Karpas-422 (cell line): Measurements from ENCODE around the gene TMEM91. TPM values are rescaled to one million over a fixed set of nuclear protein-coding genes. Genes with fewer than 3 reads are reported as not detected.

Source experiments
- DNase-seq: peaks from one replicate; pipeline ENCODE4 v3.0.0-alpha.2; 2015
- H2AFZ ChIP-seq: fragments of 200-600 bp; sonication (generic); 2 replicates; pipeline ENCODE4 v1.6.1; 2014; ENCODE audit warnings: antibody characterized with exemption, low read length, mixed read lengths
- H3K27ac ChIP-seq: fragments of 200-600 bp; sonication (generic); 2 replicates; pipeline ENCODE4 v1.5.1; 2014; ENCODE audit warnings: mild to moderate bottlenecking, low read length, moderate library complexity
- H3K27me3 ChIP-seq: fragments of 200-600 bp; sonication (generic); 2 replicates; pipeline ENCODE4 v1.6.1; 2014; ENCODE audit warnings: low read length, mixed read lengths
- H3K36me3 ChIP-seq: fragments of 200-600 bp; sonication (generic); 2 replicates; pipeline ENCODE4 v1.6.1; 2014; ENCODE audit warnings: low read length, mixed read lengths; ENCODE audit not compliant: insufficient read depth
- H3K4me1 ChIP-seq: fragments of 200-600 bp; sonication (generic); 2 replicates; pipeline ENCODE4 v1.6.1; 2014; ENCODE audit warnings: mild to moderate bottlenecking, low read length, mixed read lengths
- H3K4me2 ChIP-seq: fragments of 200-600 bp; sonication (generic); 2 replicates; pipeline ENCODE4 v1.6.1; 2014; ENCODE audit warnings: low read length, low read depth, mild to moderate bottlenecking; ENCODE audit not compliant: poor library complexity, severe bottlenecking
- H3K4me3 ChIP-seq: fragments of 200-600 bp; sonication (generic); 2 replicates; pipeline ENCODE4 v1.5.1; 2014; ENCODE audit warnings: mild to moderate bottlenecking, antibody characterized with exemption, low read length, mixed read lengths
- H3K79me2 ChIP-seq: fragments of 200-600 bp; sonication (generic); 2 replicates; pipeline ENCODE4 v1.6.1; 2014; ENCODE audit warnings: mild to moderate bottlenecking, low read length, mixed read lengths
- H3K9ac ChIP-seq: fragments of 200-600 bp; sonication (generic); 2 replicates; pipeline ENCODE4 v1.6.0; 2014; ENCODE audit warnings: low read length
- H3K9me2 ChIP-seq: fragments of 200-600 bp; sonication (generic), shearing (Covaris generic); replicated peaks from 2 replicates; pipeline ENCODE4 v1.6.0; 2014; ENCODE audit warnings: mild to moderate bottlenecking, low read length, moderate library complexity; ENCODE audit not compliant: insufficient read depth
- H3K9me3 ChIP-seq: fragments of 300-700, 200-600 bp; sonication (generic); 2 replicates; pipeline ENCODE4 v1.6.1; 2014; ENCODE audit warnings: low read length, mixed read lengths
- H4K20me1 ChIP-seq: fragments of 200-600 bp; sonication (generic); 2 replicates; pipeline ENCODE4 v1.6.1; 2014; ENCODE audit warnings: mild to moderate bottlenecking, antibody characterized with exemption, low read length, low read depth; ENCODE audit not compliant: insufficient read depth
- total RNA-seq: library from RNA; depleted of rRNA; stranded (reverse); fragments of >200 nt; shearing (Covaris generic); gene quantifications from 2 replicates; pipeline ENCODE4 v1.2.3, GENCODE V29; 2014; ENCODE audit warnings: low replicate concordance; rRNA removed

The TMEM91 gene
- 1.3 and 4.9 TPM in 2 replicates for total RNA-seq

DNA sequence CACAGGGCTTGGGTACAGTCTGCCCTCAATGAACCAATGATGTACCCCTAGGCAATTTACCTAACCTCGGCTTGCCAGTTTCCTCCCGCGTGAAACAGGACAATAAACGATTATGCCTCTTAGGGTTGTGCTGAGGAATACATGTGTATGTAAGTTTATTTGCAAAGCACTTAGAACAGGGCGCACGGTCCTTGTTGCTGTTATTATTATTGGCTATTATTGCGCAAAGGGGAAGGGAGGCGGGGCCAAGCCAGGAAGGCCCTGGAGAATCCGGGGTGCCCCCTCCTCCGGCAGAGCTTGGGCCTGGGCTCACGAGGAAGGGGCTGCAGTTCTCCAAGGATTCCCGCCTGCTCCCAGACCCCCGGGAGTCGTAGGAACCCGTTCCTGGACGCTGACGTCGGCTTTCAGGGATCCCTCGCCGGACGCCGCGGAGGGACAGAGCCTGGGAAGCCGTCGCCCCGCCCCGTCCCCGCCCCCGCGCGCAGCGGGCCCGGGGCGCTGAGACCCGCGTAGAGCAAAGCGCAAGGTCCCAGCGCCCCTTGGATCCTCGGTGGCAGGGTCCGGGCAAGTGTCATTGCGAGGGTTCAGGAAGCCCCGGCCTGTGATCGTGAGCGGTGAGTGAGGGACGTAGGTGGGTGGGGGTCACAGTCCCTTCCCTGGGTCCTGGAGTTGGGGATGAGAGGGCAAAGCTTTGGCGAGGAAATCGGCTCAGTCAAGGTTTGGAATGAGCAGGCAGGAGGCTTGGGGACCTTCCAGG, at the start of gene TMEM91:
TSS of gene TMEM91 (plus strand) at position 293 of the 757 bp plus-strand sequence. CDS start 1,777 bp downstream, outside the sequence.
- no peak within 1 kb of the TSS for H3K27ac ChIP-seq
- H4K20me1 ChIP-seq: no peaks in the 10 kb centered on the region
- H3K9me3 ChIP-seq: no peaks in the 10 kb centered on the region
- H3K4me1 ChIP-seq: peaks cover 7% of the 10 kb centered on the region
- no peak for DNase-seq
- no peaks in the 10 kb centered on the region for H3K36me3 ChIP-seq
- H3K27me3 ChIP-seq: no peaks in the 10 kb centered on the region
- no peak within 1 kb of the TSS for H3K9ac ChIP-seq
- no peak within 1 kb of the TSS for H3K4me2 ChIP-seq
- H3K9me2 ChIP-seq: no peaks in the 10 kb centered on the region
- H3K4me3 ChIP-seq: no peak within 1 kb of the TSS
- H2AFZ ChIP-seq: no peak within 1 kb of the TSS
- H3K79me2 ChIP-seq: no peaks in the 10 kb centered on the region

DNA sequence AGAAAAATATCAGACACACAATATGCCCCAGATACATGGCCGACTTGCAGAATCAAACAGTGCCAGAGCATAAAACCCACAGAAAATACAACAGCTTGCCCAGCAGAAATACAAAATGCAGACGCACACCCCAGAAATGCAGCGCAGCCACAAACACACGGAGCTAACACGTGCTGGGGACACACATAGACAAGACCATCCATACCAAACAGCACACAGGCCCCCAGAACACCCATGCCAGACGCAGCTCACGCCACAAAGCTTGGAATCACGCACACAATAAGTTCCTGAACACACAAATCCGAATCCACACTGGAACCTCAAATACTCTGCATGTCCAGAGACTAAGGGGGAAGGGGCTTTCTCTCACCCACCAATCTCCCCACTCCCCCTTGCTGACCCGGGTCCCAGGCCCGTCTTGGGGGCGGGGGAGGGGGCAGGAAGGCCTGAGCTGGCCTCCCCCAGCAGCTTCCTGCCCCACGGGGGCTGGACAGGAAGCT, 49.2 kb upstream of the TMEM91 start:
- Histone ChIP-seq H3K9ac (peak overlapping the region; percentile 76), H3K36me3 (peaks cover 5% of the 10 kb centered on the region; the same call in 1 of the 2 replicates), H3K9me2 (no peaks in the 10 kb centered on the region), H2AFZ (0 out of 2 replicates have a peak overlapping the region, but pooled peaks have one; percentile 26), H3K27ac (peak overlapping the region; percentile 81), H4K20me1 (no peaks in the 10 kb centered on the region), H3K79me2 (peaks cover 18% of the 10 kb centered on the region), H3K4me3 (peak overlapping the region; percentile 53), H3K9me3 (no peaks in the 10 kb centered on the region), H3K27me3 (no peaks in the 10 kb centered on the region), H3K4me2 (peak overlapping the region; percentile 59), H3K4me1 (peaks cover 34% of the 10 kb centered on the region)
- no peak for DNase-seq

- H3K27me3 ChIP-seq: no peaks in the 10 kb centered on the region
- peaks cover 34% of the 10 kb centered on the region for H3K4me1 ChIP-seq
- H3K79me2 ChIP-seq: peaks cover 21% of the 10 kb centered on the region
- no peaks in the 10 kb centered on the region for H3K9me3 ChIP-seq
- peaks cover 10% of the 10 kb centered on the region; the same call in 1 of the 2 replicates for H3K36me3 ChIP-seq
- H3K27ac ChIP-seq: peak overlapping the region; percentile 81
- H3K4me2 ChIP-seq: peak overlapping the region; percentile 59
- peak overlapping the region; percentile 53 for H3K4me3 ChIP-seq
- H2AFZ ChIP-seq: no peak overlapping the region
- no peaks in the 10 kb centered on the region for H4K20me1 ChIP-seq
- no peaks in the 10 kb centered on the region for H3K9me2 ChIP-seq
- DNase-seq: peak; percentile 82
- H3K9ac ChIP-seq: peak overlapping the region; percentile 76
These were observed 48.7 kb upstream of the TMEM91 start for GRCh38 chr19:41327576-41328156.

DNA sequence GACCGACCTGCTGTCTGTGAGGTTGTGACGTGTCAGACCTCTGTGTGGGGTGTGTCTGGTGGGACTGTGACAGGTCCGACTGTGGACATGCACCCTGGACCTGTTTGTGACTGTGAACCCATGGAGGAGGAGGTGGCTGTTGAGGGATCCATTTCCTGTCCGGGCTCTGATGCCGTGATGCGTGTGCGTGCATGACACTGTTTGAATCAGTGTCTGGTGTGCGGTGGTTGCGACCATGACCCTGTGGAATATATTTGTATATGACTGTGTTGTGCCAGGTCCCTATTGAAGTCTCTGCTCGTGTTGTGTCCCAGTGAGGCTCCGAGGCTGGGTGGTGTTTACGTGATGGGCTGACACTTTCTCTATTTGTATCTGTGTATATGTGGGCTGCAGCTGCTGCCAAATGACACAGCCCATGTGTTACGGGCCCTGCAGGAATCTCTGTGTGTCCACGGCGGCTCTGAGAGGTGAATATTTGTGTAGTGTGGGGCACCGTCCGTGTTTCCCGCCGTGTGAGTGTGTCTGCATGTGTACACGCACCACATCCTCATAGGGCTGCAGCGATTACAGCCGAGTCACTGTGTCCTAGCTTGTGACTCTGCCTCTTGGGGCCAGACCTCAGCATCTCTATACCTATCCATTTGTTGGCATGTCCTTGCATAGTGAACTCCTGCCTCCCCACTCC, 48.0 kb upstream of the TMEM91 start:
- Histone ChIP-seq H3K9me3 (no peaks in the 10 kb centered on the region), H3K4me1 (peaks cover 34% of the 10 kb centered on the region), H3K9me2 (no peaks in the 10 kb centered on the region), H3K4me2 (peak overlapping the region; percentile 59), H3K27ac (peak overlapping the region; percentile 81; the same call in 1 of the 2 replicates), H4K20me1 (no peaks in the 10 kb centered on the region), H3K4me3 (peak overlapping the region; percentile 53; the same call in 1 of the 2 replicates), H3K79me2 (peaks cover 21% of the 10 kb centered on the region), H3K27me3 (no peaks in the 10 kb centered on the region), H3K9ac (peak overlapping the region; percentile 76), H3K36me3 (peaks cover 12% of the 10 kb centered on the region; the same call in 1 of the 2 replicates), H2AFZ (no peak overlapping the region)
- DNase-seq: no peak

DNA sequence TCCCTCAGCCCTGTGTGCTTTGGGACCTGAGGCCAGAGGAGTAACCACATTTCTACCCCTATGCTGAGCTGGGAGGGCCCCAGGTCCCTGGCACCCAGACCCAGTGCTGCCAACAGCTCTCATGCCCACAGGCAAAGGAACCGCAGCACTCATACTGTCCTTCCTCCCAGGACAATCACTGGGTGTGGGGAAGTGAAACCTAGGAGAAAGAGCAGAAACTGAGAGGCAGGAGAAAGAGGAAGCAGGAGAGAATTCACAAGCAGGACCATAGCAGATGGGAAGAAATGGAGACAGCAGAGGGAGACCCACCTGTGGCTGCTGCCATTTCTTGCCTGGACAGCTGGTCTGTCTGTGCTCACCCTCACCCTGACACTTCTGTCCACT, 47.5 kb upstream of the TMEM91 start:
- Histone ChIP-seq H3K9me3 (no peaks in the 10 kb centered on the region), H3K27ac (peak overlapping the region; percentile 58; the same call in 1 of the 2 replicates), H3K79me2 (peaks cover 21% of the 10 kb centered on the region), H3K4me1 (peaks cover 34% of the 10 kb centered on the region), H3K36me3 (peaks cover 15% of the 10 kb centered on the region; the same call in 1 of the 2 replicates), H4K20me1 (no peaks in the 10 kb centered on the region), H3K4me3 (peak overlapping the region; percentile 53; the same call in 1 of the 2 replicates), H3K27me3 (no peaks in the 10 kb centered on the region), H3K9me2 (no peaks in the 10 kb centered on the region), H3K4me2 (peak overlapping the region; percentile 59), H3K9ac (peak overlapping the region; percentile 30), H2AFZ (no peak overlapping the region)
- DNase-seq: no peak

GRCh38 chr19:41330481-41330880, 45.9 kb upstream of the TMEM91 start:
- Histone ChIP-seq H4K20me1 (no peaks in the 10 kb centered on the region), H3K9me2 (no peaks in the 10 kb centered on the region), H2AFZ (no peak overlapping the region), H3K79me2 (peaks cover 25% of the 10 kb centered on the region), H3K9ac (no peak overlapping the region), H3K27ac (no peak overlapping the region), H3K4me1 (peaks cover 34% of the 10 kb centered on the region), H3K9me3 (no peaks in the 10 kb centered on the region), H3K27me3 (no peaks in the 10 kb centered on the region), H3K4me2 (no peak overlapping the region), H3K36me3 (peaks cover 17% of the 10 kb centered on the region; the same call in 1 of the 2 replicates), H3K4me3 (no peak overlapping the region)
- no peak for DNase-seq

GRCh38 chr19:41330946-41331678, 45.2 kb upstream of the TMEM91 start:
- Histone ChIP-seq H3K36me3 (peaks cover 17% of the 10 kb centered on the region; the same call in 1 of the 2 replicates), H3K27me3 (no peaks in the 10 kb centered on the region), H3K79me2 (peaks cover 19% of the 10 kb centered on the region), H3K9me3 (no peaks in the 10 kb centered on the region), H3K4me2 (no peak overlapping the region), H3K9ac (no peak overlapping the region), H3K9me2 (no peaks in the 10 kb centered on the region), H4K20me1 (no peaks in the 10 kb centered on the region), H3K4me1 (peaks cover 34% of the 10 kb centered on the region), H2AFZ (no peak overlapping the region), H3K27ac (no peak overlapping the region), H3K4me3 (no peak overlapping the region)
- DNase-seq: no peak
